Measurements from ENCODE around the gene OGFRL1. TPM values are rescaled to one million over a fixed set of nuclear protein-coding genes. Genes with fewer than 3 reads are reported as not detected.

Gene OGFRL1
- total and polyA plus RNA-seq, 9 of the 15 experiments (the other 6 are each of a cell fraction or from before 2014, with no cell fraction given): 0.01 to 0.07 (median 0.03) TPM

GRCh38 chr6:71259888-71260604, 28.6 kb upstream of the OGFRL1 start:
- no peak overlapping the region for H2AFZ ChIP-seq (ENCODE audit: low read depth, low read length)
- WGBS (ENCODE audit: insufficient coverage, low coverage, missing lambda C conversion rate): 0% methylated on average over 2 of the region's 2 CpGs
- no peak for DNase-seq (ENCODE audit: extremely low read depth in 1 of 4, low spot score in 3 of 4)
- TF ChIP-seq SRF (CRISPR knock-in tag; IDR thresholded peaks at IDR 0.05): no peak
- TF ChIP-seq MTA2 (IDR thresholded peaks at IDR 0.05; ENCODE audit: low read depth): no peak
- TF ChIP-seq NR2C1 (IDR thresholded peaks at IDR 0.05): no peak
- TF ChIP-seq NR2C1 (tag; IDR thresholded peaks at IDR 0.05): no peak
- TF ChIP-seq PTTG1 (tag; IDR thresholded peaks at IDR 0.05; ENCODE audit: low read depth): no peak
- no peak for TF ChIP-seq ZNF212 (CRISPR knock-in tag; IDR thresholded peaks at IDR 0.05)
- no peak for TF ChIP-seq PHB2 (IDR thresholded peaks at IDR 0.05; ENCODE audit: low read depth)
- no peak for TF ChIP-seq SP1 (CRISPR knock-in tag; IDR thresholded peaks at IDR 0.05)
- no peak for TF ChIP-seq FUS (optimal IDR thresholded peaks at IDR 0.05; ENCODE audit: low read depth, low read length)
- TF ChIP-seq ZNF668 (CRISPR knock-in tag; IDR thresholded peaks at IDR 0.05): no peak
- CTCF ChIA-PET (ENCODE audit: low intra/inter-chr PET ratio): no interaction called here
- no peaks in the 10 kb centered on the region for H3K9me3 ChIP-seq (replicated peaks; ENCODE audit: control insufficient read depth, insufficient read depth, low read depth, low read length)
- no peak overlapping the region for H3K27ac ChIP-seq (ENCODE audit: extremely low read depth, low read depth, low read length)
- H3K36me3 ChIP-seq (ENCODE audit: control insufficient read depth, insufficient read depth, low read length): no peaks in the 10 kb centered on the region
- no peak overlapping the region for H3K4me3 ChIP-seq
- BruUV-seq (replicated peaks): no TSS peak
- H3K9me1 ChIP-seq (ENCODE audit: control insufficient read depth, insufficient read depth, low read length): no peaks in the 10 kb centered on the region
- POLR2A ChIA-PET: no interaction called here
- H3K79me2 ChIP-seq (ENCODE audit: control insufficient read depth, insufficient read depth, low read length): no peaks in the 10 kb centered on the region
- H3K9ac ChIP-seq (ENCODE audit: insufficient read depth in 1 of 2, low read depth in 2 of 2, low read length in 2 of 2): no peak overlapping the region
- no peak for FAIRE-seq
- no peaks in the 10 kb centered on the region for H3K27me3 ChIP-seq (ENCODE audit: control insufficient read depth in 2 of 2, insufficient read depth in 2 of 2, low read length in 2 of 2)
- H3K4me1 ChIP-seq (replicated peaks in 1 of 2; ENCODE audit: control insufficient read depth in 2 of 2, insufficient read depth in 2 of 2, low read length in 2 of 2): no peaks in the 10 kb centered on the region
- ATAC-seq: no peak
- H3K4me2 ChIP-seq (ENCODE audit: insufficient read depth, low read length): no peak overlapping the region
- in situ Hi-C loops (cut with MboI) (no loop called here), intact Hi-C loops (cut with micrococcal nuclease) (no loop called here)
- H4K20me1 ChIP-seq (replicated peaks; ENCODE audit: control insufficient read depth, insufficient read depth, low read length): no peaks in the 10 kb centered on the region
